Left ventricle myocardium inferior (tissue), 1 donor: ENCODE data around the gene NHEJ1. TPM values are rescaled to one million over a fixed set of nuclear protein-coding genes. Genes with fewer than 3 reads are reported as not detected.

Source experiments
- DNase-seq: peaks from one replicate; pipeline ENCODE4 v3.0.0-alpha.2; 2020
- H3K27ac ChIP-seq: fragments of 200-600 bp; replicated peaks from 2 replicates; pipeline ENCODE4 v1.8.0; 2021
- H3K27me3 ChIP-seq: fragments of 200-600 bp; 2 replicates; pipeline ENCODE4 v1.8.0; 2021; ENCODE audit warnings: low read depth
- H3K36me3 ChIP-seq: fragments of 200-600 bp; 2 replicates; pipeline ENCODE4 v1.8.0; 2021
- H3K4me1 ChIP-seq: fragments of 200-600 bp; 2 replicates; pipeline ENCODE4 v1.8.0; 2021
- H3K4me3 ChIP-seq: fragments of 200-600 bp; 2 replicates; pipeline ENCODE4 v1.8.0; 2021; ENCODE audit warnings: mild to moderate bottlenecking, moderate library complexity
- H3K9me3 ChIP-seq: fragments of 200-600 bp; replicated peaks from 2 replicates; pipeline ENCODE4 v1.8.0; 2021
- intact Hi-C: fragments of 100-400 bp; cut with micrococcal nuclease; formaldehyde crosslinking; loops from one replicate; pipeline ENCODE4 v1.11.0; 2022
- total RNA-seq: library from RNA; stranded (reverse); fragmentation: NEBNext Ultra II Directional; extraction: Animal tissue kit (Norgen Biotek cat#: 25700); gene quantifications from one replicate; pipeline ENCODE4 v1.2.1, GENCODE V29; 2021
- TF ChIP-seq, protein P1 (sequence below): fragments of 200-600 bp; IDR thresholded peaks from 2 replicates; pipeline ENCODE4 v1.8.0; 2021; ENCODE audit warnings: antibody characterized with exemption, mild to moderate bottlenecking, borderline replicate concordance
- donor health status: DM: no; HTN: yes; CAD: no; lungs with severe emphysema.

Gene NHEJ1
- total RNA-seq, 1 donor from 2014 or later: 6.4 TPM

DNA sequence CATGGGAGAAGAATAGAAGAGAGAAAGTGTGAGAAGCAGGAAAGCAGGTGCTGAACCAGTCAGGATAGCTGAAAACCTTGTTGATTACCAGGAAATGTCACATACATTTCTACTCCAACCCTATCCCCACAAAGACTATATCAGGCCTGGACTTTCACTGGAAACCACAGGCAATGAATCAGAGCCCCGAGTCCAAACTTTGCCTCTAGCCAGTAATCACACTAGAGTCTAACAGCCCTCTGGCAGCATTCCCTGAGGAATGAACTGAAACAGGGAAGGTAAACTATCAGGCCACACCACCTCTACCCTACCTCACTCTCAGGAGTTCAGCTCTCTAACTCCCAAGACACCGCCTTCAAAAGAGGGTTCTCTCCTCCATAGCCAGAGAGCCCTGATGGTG, 81.2 kb downstream of the NHEJ1 start:
- H3K27ac ChIP-seq: no peak overlapping the region
- H3K9me3 ChIP-seq: no peaks in the 10 kb centered on the region
- H3K4me1 ChIP-seq: peaks cover 19% of the 10 kb centered on the region
- intact Hi-C loops: no loop called here
- peaks cover 26% of the 10 kb centered on the region for H3K36me3 ChIP-seq
- no peak overlapping the region for H3K4me3 ChIP-seq
- TF ChIP-seq, protein P1, sequence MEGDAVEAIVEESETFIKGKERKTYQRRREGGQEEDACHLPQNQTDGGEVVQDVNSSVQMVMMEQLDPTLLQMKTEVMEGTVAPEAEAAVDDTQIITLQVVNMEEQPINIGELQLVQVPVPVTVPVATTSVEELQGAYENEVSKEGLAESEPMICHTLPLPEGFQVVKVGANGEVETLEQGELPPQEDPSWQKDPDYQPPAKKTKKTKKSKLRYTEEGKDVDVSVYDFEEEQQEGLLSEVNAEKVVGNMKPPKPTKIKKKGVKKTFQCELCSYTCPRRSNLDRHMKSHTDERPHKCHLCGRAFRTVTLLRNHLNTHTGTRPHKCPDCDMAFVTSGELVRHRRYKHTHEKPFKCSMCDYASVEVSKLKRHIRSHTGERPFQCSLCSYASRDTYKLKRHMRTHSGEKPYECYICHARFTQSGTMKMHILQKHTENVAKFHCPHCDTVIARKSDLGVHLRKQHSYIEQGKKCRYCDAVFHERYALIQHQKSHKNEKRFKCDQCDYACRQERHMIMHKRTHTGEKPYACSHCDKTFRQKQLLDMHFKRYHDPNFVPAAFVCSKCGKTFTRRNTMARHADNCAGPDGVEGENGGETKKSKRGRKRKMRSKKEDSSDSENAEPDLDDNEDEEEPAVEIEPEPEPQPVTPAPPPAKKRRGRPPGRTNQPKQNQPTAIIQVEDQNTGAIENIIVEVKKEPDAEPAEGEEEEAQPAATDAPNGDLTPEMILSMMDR: no peak
- no peak for DNase-seq
- no peaks in the 10 kb centered on the region for H3K27me3 ChIP-seq

DNA sequence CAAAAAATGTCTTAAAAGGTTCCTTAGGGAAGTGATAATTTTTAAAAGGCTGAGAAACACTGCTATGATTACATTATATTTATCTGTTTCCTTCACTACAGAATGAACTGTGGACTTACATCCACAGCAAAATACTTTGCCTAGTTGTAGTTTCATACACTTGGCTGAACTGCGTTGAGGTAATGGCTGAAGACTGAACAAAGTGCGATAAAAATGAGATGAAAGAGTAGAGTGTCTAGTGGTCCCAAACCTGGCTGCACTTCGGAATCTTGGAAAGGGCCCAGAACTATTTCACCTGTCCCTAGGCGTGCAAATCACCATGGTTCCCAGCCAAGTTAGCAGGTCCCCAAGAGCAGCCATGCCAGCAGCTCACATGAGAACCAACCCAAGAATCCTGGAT, 81.7 kb downstream of the NHEJ1 start:
- peaks cover 19% of the 10 kb centered on the region for H3K4me1 ChIP-seq
- no peak overlapping the region for H3K27ac ChIP-seq
- H3K9me3 ChIP-seq: no peaks in the 10 kb centered on the region
- peaks cover 26% of the 10 kb centered on the region for H3K36me3 ChIP-seq
- no peaks in the 10 kb centered on the region for H3K27me3 ChIP-seq
- intact Hi-C loops: no loop called here
- no peak for DNase-seq
- no peak overlapping the region for H3K4me3 ChIP-seq
- TF ChIP-seq, protein P1: no peak

DNA sequence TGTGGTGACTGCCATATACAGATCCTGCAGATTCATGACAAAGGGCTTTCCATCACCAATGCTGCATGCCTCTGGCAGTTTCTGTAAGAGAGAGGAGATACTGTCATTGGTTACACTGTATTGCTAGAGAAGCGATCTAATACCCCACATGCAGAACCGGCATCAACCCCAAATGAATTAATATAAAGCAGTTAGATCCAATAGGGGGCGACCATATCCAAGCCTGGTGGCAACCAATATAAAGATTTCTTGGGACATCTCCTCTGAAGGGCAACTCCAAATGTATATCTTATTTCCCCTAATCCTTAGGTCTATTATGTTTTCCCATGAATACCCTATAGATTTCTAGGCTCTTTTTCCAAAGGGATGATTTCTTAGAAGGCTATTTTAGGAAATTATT, 82.5 kb downstream of the NHEJ1 start:
- Histone ChIP-seq H3K36me3 (peaks cover 26% of the 10 kb centered on the region), H3K4me3 (no peak overlapping the region), H3K27me3 (no peaks in the 10 kb centered on the region), H3K9me3 (no peaks in the 10 kb centered on the region), H3K27ac (no peak overlapping the region), H3K4me1 (peaks cover 22% of the 10 kb centered on the region)
- intact Hi-C loops: no loop called here
- TF ChIP-seq, protein P1: no peak
- DNase-seq: no peak

DNA sequence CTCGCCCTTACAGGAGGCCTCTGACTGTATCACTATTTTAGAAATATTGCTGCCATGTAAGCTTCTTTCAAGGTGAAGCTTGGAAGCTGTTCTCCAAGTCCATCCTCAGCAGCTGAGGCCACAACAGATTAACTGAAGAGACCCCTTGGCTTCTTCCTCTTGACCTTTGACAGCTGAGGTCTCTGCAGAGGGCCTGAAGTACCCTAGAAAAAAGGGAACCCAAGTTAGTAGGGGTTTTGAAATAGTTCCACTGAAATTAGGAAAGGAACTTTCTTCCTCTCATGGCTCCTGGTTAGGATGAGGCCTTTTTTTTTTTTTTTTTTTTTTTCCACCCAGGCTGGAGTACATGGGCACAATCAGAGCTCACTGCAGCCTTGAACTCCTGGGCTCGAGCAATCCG, 84.4 kb downstream of the NHEJ1 start:
- peaks cover 26% of the 10 kb centered on the region for H3K36me3 ChIP-seq
- intact Hi-C loops: no loop called here
- H3K4me1 ChIP-seq: peaks cover 5% of the 10 kb centered on the region
- DNase-seq: no peak
- no peak overlapping the region for H3K27ac ChIP-seq
- H3K27me3 ChIP-seq: no peaks in the 10 kb centered on the region
- H3K9me3 ChIP-seq: no peaks in the 10 kb centered on the region
- TF ChIP-seq, protein P1: no peak
- H3K4me3 ChIP-seq: no peak overlapping the region

DNA sequence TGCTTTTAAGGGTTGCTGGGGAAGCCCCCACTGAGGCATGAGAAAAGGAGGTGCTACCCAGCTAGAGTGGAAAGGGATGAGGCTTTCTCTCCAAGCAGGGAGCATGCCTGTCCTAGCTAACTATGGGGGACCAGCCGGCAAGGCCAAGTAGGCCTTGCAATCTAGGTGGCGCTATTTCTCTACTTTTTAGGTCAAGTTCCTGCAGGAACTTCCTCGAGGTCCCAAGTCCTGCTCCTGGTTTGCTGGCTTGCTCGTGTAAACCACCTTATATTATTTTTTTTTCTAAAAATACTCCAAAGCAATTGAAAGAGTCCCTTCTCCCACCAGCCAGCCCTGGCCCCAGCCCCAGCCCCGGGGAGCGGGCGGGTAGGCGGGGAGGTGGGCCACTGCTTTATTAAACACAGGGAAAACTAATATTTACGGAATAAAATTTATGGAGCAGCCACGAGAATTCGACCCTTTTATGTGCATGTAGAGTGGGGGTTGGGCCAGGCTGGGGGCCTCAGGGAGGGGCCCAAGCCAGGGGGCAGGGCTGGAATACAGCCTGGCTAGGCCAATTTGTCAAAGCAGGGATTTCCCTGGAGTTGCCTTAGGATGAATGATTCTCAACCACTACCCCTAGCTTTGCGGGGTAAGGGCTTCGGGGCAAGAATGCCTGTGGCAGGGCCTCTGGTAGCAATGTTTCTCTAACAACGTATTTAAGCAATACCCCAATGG, 87.0 kb downstream of the NHEJ1 start:
- peaks cover 5% of the 10 kb centered on the region for H3K4me1 ChIP-seq
- H3K27ac ChIP-seq: no peak overlapping the region
- H3K27me3 ChIP-seq: no peaks in the 10 kb centered on the region
- TF ChIP-seq, protein P1: peak; percentile 64
- H3K36me3 ChIP-seq: peaks cover 26% of the 10 kb centered on the region
- DNase-seq: no peak
- no peak overlapping the region for H3K4me3 ChIP-seq
- intact Hi-C loops: no loop called here
- no peaks in the 10 kb centered on the region for H3K9me3 ChIP-seq
